Activated B cell treated with CpG ODN at 0.5 μM for 24 hours (primary cell): Measurements from ENCODE around the gene KCNC4. TPM values are rescaled to one million over a fixed set of nuclear protein-coding genes. Genes with fewer than 3 reads are reported as not detected.

Experiments
- ATAC-seq: fragments of 200-7000 bp; cut with Tn5 transposase; one replicate; pipeline ENCODE4 v1.10.0; 2021; ENCODE audit warnings: low read depth, mild to moderate bottlenecking, moderate library complexity
- CTCF ChIA-PET: fragments of 350-600 bp; sonication (Branson Sonifier 250); formaldehyde crosslinking; loops from one replicate; lab custom pipeline; 2021; ENCODE audit warnings: antibody characterized with exemption; lab: Charles Lee
- POLR2A ChIA-PET: fragments of 350-600 bp; sonication (Branson Sonifier 250); formaldehyde crosslinking; loops from one replicate; lab custom pipeline; 2021; ENCODE audit warnings: antibody characterized with exemption; lab: Charles Lee
- DNase-seq: peaks from one replicate; pipeline ENCODE4 v3.0.0; 2022
- H3K27ac Mint-ChIP-seq: one replicate; pipeline ENCODE4 v1.8.0; 2020; ENCODE audit warnings: mixed read lengths
- H3K27me3 Mint-ChIP-seq: one replicate; pipeline ENCODE4 v1.8.0; 2021; ENCODE audit warnings: mixed read lengths
- H3K36me3 Mint-ChIP-seq: one replicate; pipeline ENCODE4 v1.8.0; 2021; ENCODE audit warnings: low read depth, mixed read lengths
- H3K4me1 Mint-ChIP-seq: one replicate; pipeline ENCODE4 v1.8.0; 2021; ENCODE audit warnings: mixed read lengths
- H3K4me3 Mint-ChIP-seq: one replicate; pipeline ENCODE4 v1.8.0; 2020; ENCODE audit warnings: mild to moderate bottlenecking, mixed read lengths
- H3K9me3 Mint-ChIP-seq: one replicate; pipeline ENCODE4 v1.8.0; 2020; ENCODE audit warnings: mixed read lengths
- CTCF ChIP-seq: fragments of 200-600 bp; IDR thresholded peaks from one replicate; pipeline ENCODE4 v1.8.0; 2022; ENCODE audit warnings: antibody characterized with exemption, mild to moderate bottlenecking
- intact Hi-C: fragments of 100-400 bp; cut with micrococcal nuclease; formaldehyde crosslinking; loops from one replicate; pipeline ENCODE4 v1.15.1; 2024
- total RNA-seq: library from RNA; stranded (reverse); gene quantifications from 2 replicates; pipeline ENCODE4 v1.2.3, GENCODE V29; 2022

Gene KCNC4
- total RNA-seq, 1 donor from 2014 or later: 9.8 TPM

- ATAC-seq (peak; percentile 74), DNase-seq (no peak)
- intact Hi-C loops: loop anchor here (1.0 kb wide), 3 partner anchors 109 to 293 kb away; no protein-coding TSS in a partner anchor
- POLR2A ChIA-PET: interaction anchor here (0.9 to 1.2 kb wide), 3 partner anchors 109 to 258 kb away, joined by 3 to 6 read pairs (median 6); no protein-coding TSS in a partner anchor
- Mint-ChIP-seq H3K27me3 (no peaks in the 10 kb centered on the region), H3K4me3 (no peak overlapping the region), H3K9me3 (no peaks in the 10 kb centered on the region), H3K36me3 (no peaks in the 10 kb centered on the region), H3K27ac (no peak overlapping the region), H3K4me1 (peaks cover 12% of the 10 kb centered on the region)
- peak; percentile 37 for TF ChIP-seq CTCF
- CTCF ChIA-PET: interaction anchor here (0.6 to 13.5 kb wide), 20 partner anchors 11 to 342 kb away, joined by 3 to 459 read pairs (median 4); no protein-coding TSS in a partner anchor
These were observed 7.0 kb upstream of the KCNC4 start for GRCh38 chr1:110203021-110203661.

GRCh38 chr1:110205156-110205555 lies 5.0 kb upstream of the KCNC4 start:
- TF ChIP-seq CTCF: no peak
- intact Hi-C loops: no loop called here
- CTCF ChIA-PET: interaction anchor here (1.4 to 13.5 kb wide), 4 partner anchors 110 to 292 kb away, joined by 3 to 459 read pairs (median 89); no protein-coding TSS in a partner anchor
- no peak overlapping the region for H3K27ac Mint-ChIP-seq
- H3K4me3 Mint-ChIP-seq: no peak overlapping the region
- ATAC-seq (no peak), DNase-seq (no peak)
- peaks cover 22% of the 10 kb centered on the region for H3K4me1 Mint-ChIP-seq
- no peaks in the 10 kb centered on the region for H3K36me3 Mint-ChIP-seq
- H3K9me3 Mint-ChIP-seq: no peaks in the 10 kb centered on the region
- POLR2A ChIA-PET: no interaction called here
- no peaks in the 10 kb centered on the region for H3K27me3 Mint-ChIP-seq

- no peak for TF ChIP-seq CTCF
- DNase-seq (no peak), ATAC-seq (no peak)
- H3K27ac Mint-ChIP-seq: no peak overlapping the region
- intact Hi-C loops: no loop called here
- no peak overlapping the region for H3K4me3 Mint-ChIP-seq
- peaks cover 22% of the 10 kb centered on the region for H3K4me1 Mint-ChIP-seq
- ChIA-PET CTCF (interaction anchor here (4.5 to 13.5 kb wide), 5 partner anchors 110 to 290 kb away, joined by 66 to 459 read pairs (median 106); partner anchors contain the start of gene RBM15), POLR2A (interaction anchor here (7.0 kb wide), 1 partner anchor 133 kb away, joined by 78 read pairs; the partner anchor contains the start of gene RBM15)
- no peaks in the 10 kb centered on the region for H3K27me3 Mint-ChIP-seq
- H3K9me3 Mint-ChIP-seq: no peaks in the 10 kb centered on the region
- H3K36me3 Mint-ChIP-seq: no peaks in the 10 kb centered on the region
These were observed 4.4 kb upstream of the KCNC4 start for GRCh38 chr1:110205591-110206155.

- Mint-ChIP-seq H3K9me3 (no peaks in the 10 kb centered on the region), H3K4me3 (no peak overlapping the region), H3K27ac (no peak overlapping the region), H3K36me3 (no peaks in the 10 kb centered on the region), H3K27me3 (no peaks in the 10 kb centered on the region), H3K4me1 (peaks cover 24% of the 10 kb centered on the region)
- ChIA-PET POLR2A (interaction anchor here (1.9 to 7.0 kb wide), 4 partner anchors 106 to 290 kb away, joined by 6 to 78 read pairs (median 23); partner anchors contain the start of gene RBM15), CTCF (interaction anchor here (1.2 to 13.5 kb wide), 13 partner anchors 13 to 289 kb away, joined by 3 to 459 read pairs (median 7); partner anchors contain the start of gene RBM15)
- intact Hi-C loops: no loop called here
- DNase-seq: no peak
- ATAC-seq: no peak
- TF ChIP-seq CTCF: no peak
These were observed 3.7 kb upstream of the KCNC4 start for GRCh38 chr1:110206261-110206920.
